Activated T-cell treated with anti-CD3 and anti-CD28 coated beads, Interleukin-2, amount 50 U/mL, for 48 hours (primary cell): ENCODE data around the gene TGM5.
A peak's percentile ranks its signal among the peaks of the same experiment; 100 is the strongest.
"Not testable (repeated sequence)": the region's sequence is repeated elsewhere in the genome, so short reads cannot be mapped to it uniquely, and the experiment has no call there.

Source experiments
- DNase-seq, 2 experiments: peaks; one replicate each; pipeline ENCODE4 v3.0.0-alpha.2; 2020

TGM5 gene

GRCh38 chr15:43243020-43243645, 23.6 kb downstream of the TGM5 start:
- DNase-seq, result no peak

DNA sequence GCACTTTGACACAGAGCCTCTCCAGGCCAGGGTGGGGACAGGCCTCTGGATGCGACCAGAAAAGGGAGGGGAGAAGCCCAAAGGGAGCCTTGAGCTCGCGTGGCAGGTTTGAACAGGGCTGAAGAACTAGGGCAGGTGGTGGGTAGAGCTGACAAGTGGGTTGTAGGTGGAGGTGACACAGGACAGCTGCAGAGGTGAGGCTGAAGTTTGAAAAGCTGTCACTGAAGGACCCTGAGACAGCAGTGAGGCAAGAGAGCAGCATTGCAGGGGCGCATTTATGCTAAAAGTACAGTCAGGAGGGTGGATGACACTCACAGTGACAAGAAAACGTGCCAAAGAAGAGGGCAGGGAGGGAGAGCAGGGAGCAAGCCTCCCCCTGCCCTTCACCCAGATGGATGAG, 24.1 kb downstream of the TGM5 start:
- no peak for DNase-seq

DNA sequence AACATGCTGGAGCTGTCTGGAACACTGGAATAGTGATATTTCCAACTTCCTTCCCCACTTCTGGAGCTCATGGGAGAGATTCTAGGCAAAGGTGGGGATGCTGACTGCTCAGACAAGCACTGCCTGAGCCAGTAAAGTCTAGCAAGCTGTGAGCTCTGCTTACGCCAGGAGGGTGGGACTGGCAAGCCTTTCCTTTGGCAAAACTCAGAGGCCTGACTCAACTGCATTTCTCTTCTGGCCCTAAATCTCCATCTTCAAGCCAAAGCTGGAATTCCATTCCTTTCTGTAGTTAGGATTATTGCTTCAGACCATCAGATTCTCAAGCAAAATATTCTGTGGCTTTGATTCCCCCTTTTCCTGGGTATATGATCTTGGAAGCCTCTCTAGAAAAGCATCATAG, 25.6 kb downstream of the TGM5 start:
- no peak for DNase-seq

- DNase-seq, result peak in 1 of 2 experiments; percentile 10
Observed at GRCh38 chr15:43239732-43240491, 26.8 kb downstream of the TGM5 start.

DNA sequence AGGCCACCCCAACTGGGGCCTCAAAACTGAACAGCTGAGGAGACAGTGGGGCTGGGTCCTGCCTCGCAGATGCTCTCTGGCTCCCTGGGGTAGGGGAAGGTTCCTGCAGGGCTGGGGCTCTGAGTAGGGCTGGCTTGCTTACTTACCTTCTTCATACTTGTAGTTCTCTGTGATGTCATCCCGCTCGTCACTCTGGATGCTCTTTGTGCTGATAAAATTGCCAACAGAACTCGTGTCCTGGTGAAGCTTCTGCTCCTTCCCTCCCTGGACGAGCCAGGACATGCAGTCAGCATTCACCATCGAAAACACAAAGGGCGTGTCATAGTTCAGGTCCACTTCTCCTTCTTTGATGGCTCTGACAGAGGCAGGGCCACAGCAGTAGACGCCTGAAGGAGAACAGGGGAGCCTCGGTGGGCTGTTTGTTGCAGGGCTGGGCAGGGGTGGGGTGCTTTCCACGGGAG, 28.0 kb downstream of the TGM5 start:
- DNase-seq, result no peak

- no peak for DNase-seq
Observed at GRCh38 chr15:43237842-43238470, 28.8 kb downstream of the TGM5 start.

- no peak for DNase-seq
Observed at GRCh38 chr15:43235536-43235935, 31.2 kb downstream of the TGM5 start.

GRCh38 chr15:43232289-43232874, 34.3 kb downstream of the TGM5 start:
- no peak for DNase-seq

GRCh38 chr15:43230640-43231115, 36.0 kb downstream of the TGM5 start:
- DNase-seq, result no peak

GRCh38 chr15:43229977-43230376, 36.8 kb downstream of the TGM5 start:
- no peak for DNase-seq

DNA sequence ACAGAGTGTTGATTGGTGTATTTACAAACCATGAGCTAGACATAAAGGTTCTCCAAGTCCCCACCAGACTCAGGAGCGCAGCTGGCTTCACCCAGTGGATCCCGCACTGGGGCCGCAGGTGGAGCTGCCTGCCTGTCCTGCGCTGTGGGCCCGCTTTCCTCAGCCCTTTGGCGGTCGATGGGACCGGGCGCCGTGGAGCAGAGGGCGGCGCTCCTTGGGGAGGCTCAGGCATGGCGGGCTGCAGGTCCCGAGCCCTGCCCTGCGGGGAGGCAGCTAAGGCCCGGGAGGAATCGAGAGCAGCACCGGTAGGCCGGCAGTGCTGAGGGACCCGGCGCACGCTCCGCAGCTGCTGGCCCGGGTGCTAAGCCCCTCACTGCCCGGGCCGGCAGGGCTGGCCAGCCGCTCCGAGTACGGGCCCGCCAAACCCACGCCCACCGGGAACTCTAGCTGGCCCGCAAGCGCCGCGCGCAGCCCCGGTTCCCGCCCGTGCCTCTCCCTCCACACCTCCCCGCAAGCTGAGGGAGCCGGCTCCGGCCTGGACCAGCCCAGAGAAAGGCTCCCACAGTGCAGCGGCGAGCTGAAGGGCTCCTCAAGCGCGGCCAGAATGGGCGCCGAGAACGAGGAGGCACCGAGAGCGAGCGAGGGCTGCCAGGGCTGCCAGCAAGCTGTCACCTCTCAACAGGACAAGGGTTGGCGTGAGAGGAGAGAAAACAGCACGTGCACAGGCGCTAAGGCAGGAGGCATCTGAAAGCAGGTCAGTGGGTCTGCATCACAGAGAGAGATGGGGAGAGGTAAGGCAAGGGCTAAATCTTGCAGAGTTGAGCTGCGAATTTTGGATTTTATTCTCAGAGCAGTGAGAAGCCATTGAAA, 40.1 kb downstream of the TGM5 start:
- no peak for DNase-seq

GRCh38 chr15:43225950-43226255, 40.8 kb downstream of the TGM5 start:
- DNase-seq, result not testable (repeated sequence)

DNA sequence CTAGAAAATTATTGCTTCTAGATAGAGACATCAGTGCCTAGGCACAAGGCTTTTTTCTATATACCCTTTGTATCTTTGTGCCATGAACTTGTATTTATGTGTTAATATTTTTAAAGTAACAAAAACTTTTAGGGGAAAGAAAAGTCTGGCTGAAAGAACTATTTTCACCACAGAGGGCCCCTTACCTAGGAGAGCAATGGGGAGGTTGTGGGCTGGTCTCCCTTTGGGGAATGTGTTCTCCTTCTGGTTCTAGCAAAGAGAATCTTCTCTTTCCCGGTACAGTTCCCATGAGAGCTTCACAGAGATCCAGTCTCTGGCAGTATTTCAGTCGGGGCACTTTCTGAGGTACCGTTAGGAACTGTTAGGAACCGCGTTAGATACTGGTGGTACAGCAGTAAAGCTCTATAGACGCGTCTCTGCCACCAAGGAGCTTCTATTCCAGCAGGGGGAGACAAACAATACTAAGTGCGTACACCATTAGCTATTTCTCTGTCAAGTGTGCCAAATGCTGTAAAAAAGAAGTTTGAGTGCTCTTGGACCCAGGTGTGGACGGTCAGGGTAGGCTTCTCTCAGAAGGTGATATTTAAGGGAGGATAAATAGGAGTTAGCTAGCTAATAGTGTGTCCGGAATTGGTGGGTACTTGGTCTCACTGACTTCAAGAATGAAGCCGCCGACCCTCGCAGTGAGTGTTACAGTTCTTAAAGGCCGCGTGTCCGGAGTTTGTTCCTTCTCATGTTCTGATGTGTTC, 41.4 kb downstream of the TGM5 start:
- DNase-seq, result peak; percentile 45 to 59

- DNase-seq, result no peak
Observed at GRCh38 chr15:43221422-43221821, 45.3 kb downstream of the TGM5 start.

- no peak for DNase-seq
Observed at GRCh38 chr15:43220991-43221403, 45.7 kb downstream of the TGM5 start, which contains the start of gene EPB42. EPB42 (minus strand) TSS chr15:43221018; CDS start chr15:43220825, 193 bp downstream.

DNA sequence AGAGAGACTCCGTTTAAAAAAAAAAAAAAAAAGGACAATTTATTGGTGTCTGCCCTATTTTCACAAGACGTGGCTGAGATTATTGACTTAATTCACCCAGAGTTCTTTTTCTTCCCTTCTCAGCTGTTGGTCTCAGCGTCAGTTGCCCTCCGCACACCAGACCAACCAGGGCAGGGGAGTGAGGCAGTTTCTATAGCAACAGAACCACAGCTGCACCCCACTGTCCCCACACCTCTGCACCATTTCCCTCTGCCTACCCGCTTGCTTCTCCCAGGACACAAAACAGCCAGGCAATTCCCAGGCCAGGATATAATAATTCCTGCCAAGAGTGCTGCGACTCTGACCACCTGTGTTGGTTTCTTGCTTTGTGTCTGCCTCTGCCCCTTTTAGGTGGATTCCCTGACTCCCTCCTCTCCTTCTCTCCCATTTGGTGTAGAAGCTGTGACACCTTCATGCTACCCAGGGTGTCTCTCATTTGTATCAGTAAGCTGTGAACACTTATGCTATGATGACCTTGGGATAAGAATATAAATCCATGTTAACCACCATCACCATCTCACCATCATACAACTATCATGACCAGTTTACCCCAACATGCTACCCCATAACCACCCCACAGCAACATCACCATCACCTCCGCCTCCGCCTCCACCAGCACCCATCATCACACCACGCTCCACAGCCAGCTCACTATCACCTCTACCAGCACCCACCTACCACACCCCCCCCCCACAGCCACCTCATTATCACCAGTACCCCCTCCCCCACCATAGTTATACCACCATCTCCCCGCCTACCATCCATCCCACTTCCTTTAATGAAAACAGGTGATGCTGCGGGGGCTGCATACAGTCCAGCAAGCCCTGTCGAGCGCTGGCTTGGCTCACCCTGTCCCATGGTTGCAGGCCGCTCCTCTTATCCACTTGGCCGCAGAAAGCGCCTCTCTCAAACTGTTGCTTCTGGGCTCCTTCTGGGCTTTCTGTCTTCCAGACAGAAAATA, 46.5 kb downstream of the TGM5 start:
- no peak for DNase-seq

GRCh38 chr15:43218908-43219706, 47.6 kb downstream of the TGM5 start:
- DNase-seq, result peak in 1 of 2 experiments; percentile 37

GRCh38 chr15:43215961-43216360, 50.8 kb downstream of the TGM5 start:
- no peak for DNase-seq

- DNase-seq, result no peak
Observed at GRCh38 chr15:43214592-43215295, 52.0 kb downstream of the TGM5 start.
